ENCODE results near the gene FAM72A. TPM values are rescaled to one million over a fixed set of nuclear protein-coding genes. Genes with fewer than 3 reads are reported as not detected.
"Not testable (repeated sequence)": the region's sequence is repeated elsewhere in the genome, so short reads cannot be mapped to it uniquely, and the experiment has no call there.

The FAM72A gene
- total RNA-seq = 1 to 10 TPM in 2 of 3 donors, under 1 TPM in 1; 0.60 to 2.4 (median 1.8) TPM
- 2.5 TPM for total RNA-seq (2013)

DNA sequence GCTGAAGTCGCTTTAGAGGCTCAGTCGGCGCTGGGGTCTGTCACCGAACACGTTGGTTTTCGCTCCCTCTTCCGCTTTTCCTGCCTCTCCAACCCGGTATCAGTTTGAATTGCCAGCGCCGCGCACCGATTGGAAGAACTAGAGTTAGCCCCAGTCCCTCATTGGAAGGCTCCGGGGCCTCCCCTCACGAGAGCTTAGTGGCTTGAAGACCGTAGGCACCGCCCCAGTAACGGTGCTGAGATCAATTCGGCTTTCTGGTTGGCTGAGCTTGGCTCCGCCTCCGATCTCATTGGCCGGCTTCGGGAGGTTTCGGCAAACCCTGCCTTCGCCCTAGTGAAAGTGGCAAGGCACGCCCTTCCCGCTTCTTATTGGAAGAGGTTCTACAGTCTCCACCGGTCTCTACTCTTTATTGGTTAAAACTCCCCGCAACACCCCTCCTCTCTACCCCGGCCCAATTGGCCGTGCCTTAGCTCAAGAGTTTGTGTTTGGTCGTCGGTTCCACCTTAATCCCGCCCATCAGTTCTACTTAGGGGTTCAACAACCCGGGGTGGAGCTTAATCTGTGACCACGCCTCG lies at the start of gene FAM72A:
FAM72A (minus strand) TSS at position 51 of the 575 bp plus-strand sequence. CDS start 814 bp downstream, outside the sequence.
- H3K9me3 ChIP-seq (ENCODE audit: control insufficient read depth, insufficient read depth, low read length); H3K36me3 ChIP-seq (ENCODE audit: control insufficient read depth, insufficient read depth, low read length); H3K27me3 ChIP-seq (ENCODE audit: control insufficient read depth, insufficient read depth, low read length); H3K4me1 Mint-ChIP-seq; H3K9me3 Mint-ChIP-seq; H3K4me1 ChIP-seq (ENCODE audit: control insufficient read depth, insufficient read depth, low read length); H3K36me3 Mint-ChIP-seq; H3K27me3 Mint-ChIP-seq (ENCODE audit: low read depth in 2 of 2); intact Hi-C loops (cut with micrococcal nuclease): not testable (repeated sequence)
- Mint-ChIP-seq H3K27ac (peak within 1 kb of the TSS; percentile 63 to 83), H3K4me3 (peak within 1 kb of the TSS; percentile 84)
- under 1% methylated on average over 15 of the region's 36 CpGs for WGBS (ENCODE audit: insufficient coverage)
- Histone ChIP-seq H3K4me3 (ENCODE audit: low read length) (peak within 1 kb of the TSS; percentile 55), H3K27ac (ENCODE audit: low read length) (peak within 1 kb of the TSS; percentile 58)
- ATAC-seq = peak; percentile 81 to 94 (median 82)
- DNase-seq = peak; percentile 96 to 98

DNA sequence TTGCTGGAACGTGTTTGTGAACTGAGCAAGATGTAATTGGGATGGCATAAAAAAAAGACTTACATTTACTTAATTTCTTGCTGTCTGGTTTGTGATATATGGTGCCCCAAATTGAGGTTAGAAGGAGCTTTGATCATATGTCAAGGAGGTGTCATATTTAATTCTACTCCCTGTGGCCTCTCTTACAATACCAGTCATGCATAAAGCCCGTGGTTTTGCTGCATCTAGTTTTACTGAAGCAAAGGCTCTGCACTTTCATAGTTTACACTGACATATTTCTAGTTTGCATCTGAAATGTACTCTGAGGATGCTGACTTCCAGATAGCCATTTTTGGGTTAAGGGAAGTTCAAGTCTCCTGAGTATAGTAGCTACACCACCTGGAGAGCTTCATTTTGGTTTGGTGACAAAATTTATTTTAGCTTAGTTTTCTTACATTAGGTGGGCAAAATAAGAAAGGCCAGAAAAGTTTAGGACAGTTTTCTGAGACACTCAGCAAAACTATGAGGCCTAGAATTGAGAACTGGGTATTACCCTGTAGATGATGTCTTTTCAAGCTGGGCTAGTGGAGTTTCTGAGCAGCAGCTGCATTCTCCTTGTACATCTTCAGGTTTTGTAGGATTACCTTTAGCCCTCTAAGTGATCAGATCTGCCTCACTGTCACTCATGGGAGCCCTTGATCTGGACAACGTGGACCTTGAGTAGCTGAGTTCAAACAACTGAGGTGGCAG lies 48.5 kb upstream of the FAM72A start:
- no CpG with 5 or more reads among the region's 3 CpGs for WGBS (ENCODE audit: insufficient coverage)
- H3K36me3 Mint-ChIP-seq; H3K9me3 ChIP-seq (ENCODE audit: control insufficient read depth, insufficient read depth, low read length); H3K36me3 ChIP-seq (ENCODE audit: control insufficient read depth, insufficient read depth, low read length); DNase-seq; H3K27me3 Mint-ChIP-seq (ENCODE audit: low read depth in 2 of 2); H3K4me3 Mint-ChIP-seq; H3K4me1 ChIP-seq (ENCODE audit: control insufficient read depth, insufficient read depth, low read length); H3K9me3 Mint-ChIP-seq; H3K27me3 ChIP-seq (ENCODE audit: control insufficient read depth, insufficient read depth, low read length); H3K4me3 ChIP-seq (ENCODE audit: low read length); intact Hi-C loops (cut with micrococcal nuclease); H3K4me1 Mint-ChIP-seq; H3K27ac Mint-ChIP-seq; ATAC-seq: not testable (repeated sequence)
- H3K27ac ChIP-seq (ENCODE audit: low read length) = peak overlapping the region; percentile 48

DNA sequence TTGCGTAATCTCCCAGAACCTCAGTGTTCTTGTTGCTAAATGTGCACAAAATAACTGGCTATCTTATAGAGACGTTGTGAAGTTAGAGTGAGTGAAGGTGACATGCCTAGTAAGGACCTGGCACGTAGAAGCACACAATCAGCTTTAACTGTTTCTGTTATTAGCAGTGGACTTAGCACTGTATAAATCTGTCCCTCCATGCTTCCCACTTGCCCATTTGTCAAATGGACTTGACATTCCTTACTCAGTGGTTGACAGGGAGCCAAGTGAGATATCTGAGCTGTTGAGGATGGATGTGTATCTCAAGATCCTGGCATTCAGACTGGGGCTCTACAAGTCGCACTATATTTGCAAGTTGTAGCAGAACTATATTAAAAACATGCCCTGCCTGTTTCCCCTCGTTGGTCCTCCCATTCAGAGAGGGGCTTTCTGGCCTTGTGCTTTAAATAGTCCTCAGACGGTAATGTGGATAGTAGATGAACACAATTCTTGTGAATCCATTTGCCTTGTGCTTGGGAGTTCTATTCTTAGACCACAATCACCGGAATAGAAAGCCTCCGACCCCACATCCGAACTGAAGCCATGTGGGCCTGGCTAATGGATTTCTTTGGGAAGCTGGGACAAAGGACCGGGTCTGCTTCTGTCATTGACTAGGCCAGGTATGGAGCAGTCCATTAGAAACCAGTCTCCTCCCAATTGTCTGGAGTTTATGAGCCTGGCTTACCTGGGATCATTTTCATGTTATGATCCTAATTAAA lies 43.7 kb upstream of the FAM72A start:
- H3K4me1 ChIP-seq (ENCODE audit: control insufficient read depth, insufficient read depth, low read length); DNase-seq; H3K36me3 ChIP-seq (ENCODE audit: control insufficient read depth, insufficient read depth, low read length); H3K27ac ChIP-seq (ENCODE audit: low read length); H3K36me3 Mint-ChIP-seq; H3K4me3 Mint-ChIP-seq; H3K9me3 Mint-ChIP-seq; H3K27ac Mint-ChIP-seq; H3K27me3 ChIP-seq (ENCODE audit: control insufficient read depth, insufficient read depth, low read length); ATAC-seq; H3K9me3 ChIP-seq (ENCODE audit: control insufficient read depth, insufficient read depth, low read length); intact Hi-C loops (cut with micrococcal nuclease); H3K4me3 ChIP-seq (ENCODE audit: low read length); H3K4me1 Mint-ChIP-seq; H3K27me3 Mint-ChIP-seq (ENCODE audit: low read depth in 2 of 2): not testable (repeated sequence)
- no CpG with 5 or more reads among the region's 10 CpGs for WGBS (ENCODE audit: insufficient coverage)

DNA sequence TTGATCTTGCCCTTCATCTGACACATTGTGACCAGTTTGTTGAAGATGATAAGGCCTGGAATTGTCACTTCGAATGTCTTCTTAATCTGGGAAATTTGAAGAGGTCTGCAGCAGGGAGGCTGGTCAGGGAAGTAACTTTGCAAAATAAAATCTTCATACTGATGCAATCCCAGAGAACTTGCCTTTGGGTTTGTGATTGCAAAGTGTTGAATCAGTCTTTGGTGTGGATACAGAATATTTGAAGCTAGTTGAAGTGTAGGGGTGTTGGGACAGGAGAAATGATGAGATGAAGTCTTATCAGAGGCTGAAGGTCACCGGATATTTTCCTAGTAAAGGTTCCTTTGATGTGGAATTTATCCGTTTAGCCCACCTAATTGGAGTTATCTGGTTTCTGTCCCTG lies 42.8 kb upstream of the FAM72A start:
- H3K4me3 ChIP-seq (ENCODE audit: low read length); DNase-seq; H3K9me3 Mint-ChIP-seq; H3K27ac ChIP-seq (ENCODE audit: low read length); H3K4me1 Mint-ChIP-seq; H3K4me3 Mint-ChIP-seq; H3K27me3 ChIP-seq (ENCODE audit: control insufficient read depth, insufficient read depth, low read length); H3K27ac Mint-ChIP-seq; H3K36me3 ChIP-seq (ENCODE audit: control insufficient read depth, insufficient read depth, low read length); H3K27me3 Mint-ChIP-seq (ENCODE audit: low read depth in 2 of 2); intact Hi-C loops (cut with micrococcal nuclease); H3K36me3 Mint-ChIP-seq; ATAC-seq; H3K4me1 ChIP-seq (ENCODE audit: control insufficient read depth, insufficient read depth, low read length); H3K9me3 ChIP-seq (ENCODE audit: control insufficient read depth, insufficient read depth, low read length): not testable (repeated sequence)
- WGBS (ENCODE audit: insufficient coverage) = no CpG with 5 or more reads among the region's 3 CpGs

DNA sequence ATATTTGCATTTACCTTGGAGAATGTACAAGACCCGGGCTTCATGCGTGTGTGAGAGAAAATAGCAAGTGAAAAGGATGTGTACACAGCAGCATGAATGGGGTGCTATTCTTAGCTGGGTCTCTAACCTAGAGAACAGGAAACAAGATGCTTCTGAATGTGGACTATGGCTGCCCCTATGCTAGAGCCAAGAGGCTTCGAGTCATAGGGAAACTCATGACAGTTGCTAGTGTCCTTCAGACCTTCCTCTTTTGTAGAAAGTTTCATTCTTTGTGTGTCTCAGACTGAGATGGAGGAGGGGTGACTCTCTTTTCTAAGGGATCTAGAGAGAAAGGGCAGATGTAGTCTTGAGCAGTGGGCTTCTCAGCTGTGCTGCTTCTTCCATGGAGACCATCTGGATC lies 40.7 kb upstream of the FAM72A start:
- H3K27me3 ChIP-seq (ENCODE audit: control insufficient read depth, insufficient read depth, low read length); H3K9me3 Mint-ChIP-seq; H3K27ac ChIP-seq (ENCODE audit: low read length); H3K27me3 Mint-ChIP-seq (ENCODE audit: low read depth in 2 of 2); H3K27ac Mint-ChIP-seq; H3K36me3 ChIP-seq (ENCODE audit: control insufficient read depth, insufficient read depth, low read length); H3K36me3 Mint-ChIP-seq; DNase-seq; H3K9me3 ChIP-seq (ENCODE audit: control insufficient read depth, insufficient read depth, low read length); H3K4me3 ChIP-seq (ENCODE audit: low read length); H3K4me1 ChIP-seq (ENCODE audit: control insufficient read depth, insufficient read depth, low read length); H3K4me1 Mint-ChIP-seq; intact Hi-C loops (cut with micrococcal nuclease); H3K4me3 Mint-ChIP-seq: not testable (repeated sequence)
- peak; percentile 38 to 74 (median 64) for ATAC-seq
- WGBS (ENCODE audit: insufficient coverage) = 11% methylated on average over 1 of the region's 3 CpGs

DNA sequence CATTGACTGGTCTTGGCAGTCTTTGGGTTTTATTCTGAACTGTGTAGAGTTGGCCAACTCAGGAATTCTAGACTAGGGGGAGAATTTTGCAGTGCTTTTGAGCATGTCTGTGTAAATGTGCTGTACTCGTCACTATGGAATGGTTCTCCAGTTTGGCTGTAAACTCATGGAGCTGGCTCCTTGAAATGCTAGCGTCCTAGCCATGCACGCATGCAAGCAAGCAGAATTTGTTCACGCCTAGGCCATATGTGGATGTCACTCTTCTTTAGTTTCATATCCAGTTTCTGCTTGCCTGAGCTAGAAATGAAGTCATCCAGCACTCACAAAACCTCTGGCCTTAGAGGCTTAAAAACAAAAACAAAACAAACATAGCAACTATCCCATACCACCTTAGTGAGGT lies 37.6 kb upstream of the FAM72A start:
- H3K9me3 Mint-ChIP-seq; H3K9me3 ChIP-seq (ENCODE audit: control insufficient read depth, insufficient read depth, low read length); H3K36me3 ChIP-seq (ENCODE audit: control insufficient read depth, insufficient read depth, low read length); DNase-seq; H3K4me3 ChIP-seq (ENCODE audit: low read length); H3K27me3 Mint-ChIP-seq (ENCODE audit: low read depth in 2 of 2); H3K4me3 Mint-ChIP-seq; H3K4me1 ChIP-seq (ENCODE audit: control insufficient read depth, insufficient read depth, low read length); intact Hi-C loops (cut with micrococcal nuclease); H3K27ac ChIP-seq (ENCODE audit: low read length); H3K27me3 ChIP-seq (ENCODE audit: control insufficient read depth, insufficient read depth, low read length); H3K36me3 Mint-ChIP-seq; H3K4me1 Mint-ChIP-seq; H3K27ac Mint-ChIP-seq: not testable (repeated sequence)
- WGBS (ENCODE audit: insufficient coverage) = 100% methylated on average over 1 of the region's 4 CpGs
- ATAC-seq = peak; percentile 28 to 58 (median 36)

DNA sequence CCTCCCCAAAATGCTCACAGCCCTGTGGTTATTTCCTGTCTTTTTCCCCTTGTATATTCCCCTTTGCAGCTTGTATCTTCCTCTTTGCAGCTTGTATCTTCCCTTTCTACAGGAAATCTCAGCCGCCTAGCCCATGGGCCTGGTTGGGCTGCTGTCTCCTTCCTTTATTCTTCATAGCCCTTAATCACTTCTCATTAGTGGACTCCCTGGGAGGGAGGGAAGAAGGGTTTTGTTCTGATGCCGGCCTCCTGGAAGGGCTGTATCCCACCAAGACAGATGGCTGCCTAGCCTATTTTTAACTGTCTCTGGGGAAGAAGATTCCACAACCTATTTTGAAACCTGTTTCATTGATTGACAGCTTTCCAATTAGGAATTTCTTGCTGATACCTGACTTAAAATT lies 32.6 kb upstream of the FAM72A start:
- no CpG with 5 or more reads among the region's 2 CpGs for WGBS (ENCODE audit: insufficient coverage)
- not testable (repeated sequence) for H3K27ac Mint-ChIP-seq; H3K27me3 Mint-ChIP-seq (ENCODE audit: low read depth in 2 of 2)

More for the DNA sequence above, 32.6 kb upstream of the FAM72A start:
- H3K4me1 ChIP-seq (ENCODE audit: control insufficient read depth, insufficient read depth, low read length); H3K36me3 Mint-ChIP-seq; H3K36me3 ChIP-seq (ENCODE audit: control insufficient read depth, insufficient read depth, low read length); H3K27ac ChIP-seq (ENCODE audit: low read length); H3K4me3 ChIP-seq (ENCODE audit: low read length); H3K4me1 Mint-ChIP-seq; H3K9me3 Mint-ChIP-seq; H3K4me3 Mint-ChIP-seq; ATAC-seq; DNase-seq; H3K9me3 ChIP-seq (ENCODE audit: control insufficient read depth, insufficient read depth, low read length); H3K27me3 ChIP-seq (ENCODE audit: control insufficient read depth, insufficient read depth, low read length); intact Hi-C loops (cut with micrococcal nuclease): not testable (repeated sequence)

Measured in natural killer cell (primary cell).